GM21528 (cell line): ENCODE data around the gene SLC4A5.

ENCODE experiments used
- ATAC-seq: cut with Tn5 transposase; IDR thresholded peaks from one replicate; pipeline ENCODE4 v1.9.1; 2021; ENCODE audit warnings: mild to moderate bottlenecking, moderate library complexity; ENCODE audit not compliant: unreplicated experiment, low FRiP score

SLC4A5 gene

DNA sequence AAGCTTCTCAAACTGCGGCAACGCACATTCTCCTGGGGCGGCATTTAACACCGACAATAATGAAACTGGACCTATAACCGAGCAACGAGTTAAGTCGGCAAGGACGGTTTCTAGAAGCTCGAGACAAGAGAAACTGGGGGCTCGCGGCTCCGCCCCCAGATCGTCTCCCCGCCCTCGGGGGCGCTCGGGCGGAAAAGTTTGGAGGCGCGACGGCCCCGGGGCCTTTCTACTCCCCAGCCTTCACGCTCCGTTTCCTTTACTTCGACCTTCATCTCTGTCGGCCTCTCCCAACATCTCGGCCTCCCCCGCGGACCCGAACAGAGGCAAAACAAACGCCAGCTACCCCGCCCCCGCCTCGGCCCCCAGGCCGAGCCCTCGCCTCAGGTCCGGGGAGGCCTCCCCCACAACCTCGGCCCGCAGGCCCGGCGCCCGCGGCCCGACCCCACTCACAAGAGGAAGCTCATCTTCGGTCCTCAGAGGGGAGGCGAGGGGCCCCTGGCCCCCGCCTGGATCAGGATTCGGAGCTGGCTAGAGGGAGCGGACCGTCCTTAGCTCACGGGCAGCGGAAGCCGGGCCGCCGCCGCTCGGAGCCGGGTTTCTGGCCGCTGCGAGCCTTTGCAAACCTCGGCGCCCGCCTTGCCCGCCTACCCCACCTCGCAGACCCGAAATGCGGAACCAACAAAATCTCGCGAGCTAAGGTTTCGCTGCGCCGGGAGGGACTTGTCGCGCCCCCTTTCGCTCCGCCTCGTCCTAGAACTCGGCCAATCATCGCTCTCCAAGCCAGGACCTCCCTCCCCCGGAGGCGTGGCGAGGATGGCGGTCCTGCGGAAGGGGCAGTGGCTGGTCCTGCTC is 164.8 kb downstream of the SLC4A5 start, which contains the start of gene MOB1A:
Gene MOB1A (minus strand): TSS at position 669 of the 852 bp plus-strand sequence. CDS start 205 bp downstream, at position 464.
- ATAC-seq = peak; percentile 77

DNA sequence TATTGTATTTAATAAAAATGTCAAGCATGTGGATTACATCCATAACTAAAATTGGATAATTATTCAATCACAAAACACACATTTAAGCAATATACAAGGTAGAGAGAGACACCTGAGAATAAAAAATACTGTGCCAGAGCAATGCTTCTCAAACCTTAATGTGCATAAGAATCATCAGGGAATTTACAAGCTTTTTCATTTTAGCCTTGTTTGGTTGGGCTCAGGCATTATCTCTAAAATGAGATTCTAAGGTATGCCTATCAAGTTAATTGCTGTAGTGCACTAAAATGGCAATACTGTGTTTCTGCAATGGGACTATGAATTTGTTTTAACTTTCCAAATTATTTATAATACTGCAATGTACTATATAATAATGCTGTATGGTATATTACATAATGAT is 165.5 kb downstream of the SLC4A5 start:
- ATAC-seq = no peak

DNA sequence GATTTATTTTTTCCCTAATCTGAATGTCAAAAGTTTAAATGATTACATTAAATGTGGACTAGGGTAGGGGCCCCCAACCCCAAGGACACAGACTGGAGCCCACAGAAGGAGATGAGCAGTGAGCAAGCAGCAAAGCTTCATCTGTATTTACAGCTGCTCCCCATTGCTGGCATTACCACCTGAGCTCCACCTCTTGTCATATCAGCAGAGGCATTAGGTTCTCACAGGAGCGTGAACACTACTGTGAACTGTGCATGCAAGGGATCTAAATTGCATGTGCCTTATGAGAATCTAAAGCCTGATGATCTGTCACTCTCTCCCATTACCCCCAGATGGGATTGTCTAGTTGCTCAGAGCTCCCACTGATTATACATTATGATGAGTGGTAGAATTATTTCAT is 168.3 kb downstream of the SLC4A5 start:
- no peak for ATAC-seq

DNA sequence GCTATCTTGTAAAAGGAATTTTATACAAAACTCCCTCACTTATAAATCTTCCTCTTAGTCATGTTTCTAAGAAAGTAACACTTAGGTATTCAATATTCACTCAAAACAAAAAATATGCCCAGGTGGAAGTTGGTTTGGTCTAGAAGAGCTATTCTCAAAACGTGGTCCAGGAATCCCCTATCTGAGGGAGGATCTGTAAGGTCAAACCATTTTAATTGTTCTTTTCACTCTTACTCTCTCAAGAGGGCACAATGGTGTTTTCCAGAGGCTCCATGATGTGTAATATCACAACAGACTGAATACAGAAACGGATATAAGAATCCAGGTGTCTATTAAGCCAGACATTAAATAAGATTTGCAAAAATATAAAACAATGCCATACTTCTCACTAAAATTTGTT is 174.5 kb downstream of the SLC4A5 start:
- ATAC-seq = no peak
